NCI-H226 (cell line): ENCODE results near the gene CYP19A1.
A peak's percentile ranks its signal among the peaks of the same experiment; 100 is the strongest.
"Not testable (repeated sequence)": the region's sequence is repeated elsewhere in the genome, so short reads cannot be mapped to it uniquely, and the experiment has no call there.

Source experiments
- DNase-seq: peaks from one replicate; pipeline ENCODE4 v3.0.0-alpha.2; 2015

Gene CYP19A1

GRCh38 chr15:51288143-51289065, 50.0 kb downstream of the CYP19A1 start:
- DNase-seq: peak; percentile 89

DNA sequence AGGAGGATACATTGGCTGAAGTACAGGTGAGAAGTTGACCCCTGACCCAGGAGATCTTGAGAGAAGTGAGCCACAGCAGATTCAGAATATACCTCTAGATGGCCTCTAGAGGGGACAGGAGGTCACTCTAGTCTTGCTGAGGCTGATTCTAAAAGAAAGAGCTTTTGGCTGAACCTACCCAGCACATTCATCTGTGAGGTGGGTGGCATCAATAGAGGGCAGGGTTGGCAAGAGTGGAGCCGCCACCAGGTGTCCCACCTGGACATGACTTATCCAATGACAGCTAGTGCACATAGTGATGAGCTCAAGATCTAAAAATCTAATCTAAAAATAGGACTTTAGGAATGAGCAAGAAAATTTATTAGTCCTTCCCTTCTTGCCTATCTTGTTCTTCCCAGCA, 51.6 kb downstream of the CYP19A1 start:
- no peak for DNase-seq

GRCh38 chr15:51285399-51285798, 53.0 kb downstream of the CYP19A1 start:
- no peak for DNase-seq

- DNase-seq: no peak
Measured at GRCh38 chr15:51284871-51285270, 53.5 kb downstream of the CYP19A1 start.

GRCh38 chr15:51283026-51283425, 55.4 kb downstream of the CYP19A1 start:
- DNase-seq: no peak

DNA sequence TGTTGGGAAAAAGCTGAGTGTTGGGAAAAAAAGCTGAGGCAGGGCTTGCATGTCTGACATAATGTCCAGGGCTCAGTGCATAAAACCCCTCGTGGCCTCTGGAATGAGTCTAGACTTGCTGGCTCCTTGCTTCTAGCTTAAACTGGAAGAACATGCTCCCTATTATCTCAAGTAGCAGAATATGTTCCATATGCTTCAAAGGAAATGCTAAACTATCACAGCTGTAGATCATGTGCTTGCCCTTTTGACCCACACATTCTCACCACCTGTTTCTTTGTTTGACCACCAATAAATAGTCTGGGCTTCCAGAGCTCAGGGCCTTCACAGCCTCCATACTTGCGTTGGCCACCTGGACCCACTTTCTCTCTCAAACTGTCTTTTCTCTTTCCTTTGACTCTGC, 56.2 kb downstream of the CYP19A1 start:
- DNase-seq: not testable (repeated sequence)

DNA sequence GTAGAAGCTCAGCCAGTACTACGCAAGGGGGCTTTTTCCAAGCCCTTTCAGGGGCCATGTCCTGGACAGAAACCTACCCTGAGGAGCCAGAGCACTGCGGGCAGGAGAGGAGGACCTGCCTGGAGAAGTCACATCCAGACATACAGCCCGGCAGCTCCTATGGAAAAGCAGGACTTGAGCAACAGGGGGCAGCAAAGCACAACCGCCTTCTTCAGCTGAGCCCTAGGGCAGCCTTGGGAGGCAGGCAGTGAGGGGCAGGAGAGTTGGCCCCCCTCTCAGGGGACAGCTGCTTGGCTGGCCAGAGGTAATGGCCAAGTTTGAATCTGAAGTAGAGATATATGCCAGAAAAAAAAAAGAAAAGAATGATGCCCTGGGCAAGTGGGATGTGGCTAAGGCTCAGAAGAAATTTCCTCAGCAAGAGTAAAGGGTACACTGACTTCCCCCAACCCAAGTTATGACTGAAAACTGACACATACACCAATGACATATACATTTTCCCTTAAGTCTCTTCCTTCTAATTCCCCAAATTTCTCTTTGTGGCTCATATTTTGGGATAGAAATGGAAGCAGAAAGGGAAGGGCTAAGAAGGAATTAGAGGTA, 56.9 kb downstream of the CYP19A1 start:
- DNase-seq: peak; percentile 46

- DNase-seq: no peak
Measured at GRCh38 chr15:51280838-51281237, 57.6 kb downstream of the CYP19A1 start.

GRCh38 chr15:51279391-51279790, 59.0 kb downstream of the CYP19A1 start:
- no peak for DNase-seq

GRCh38 chr15:51277101-51277500, 61.3 kb downstream of the CYP19A1 start:
- no peak for DNase-seq

- DNase-seq: no peak
Measured at GRCh38 chr15:51274956-51275355, 63.4 kb downstream of the CYP19A1 start.

- no peak for DNase-seq
Measured at GRCh38 chr15:51270706-51271105, 67.7 kb downstream of the CYP19A1 start.

DNA sequence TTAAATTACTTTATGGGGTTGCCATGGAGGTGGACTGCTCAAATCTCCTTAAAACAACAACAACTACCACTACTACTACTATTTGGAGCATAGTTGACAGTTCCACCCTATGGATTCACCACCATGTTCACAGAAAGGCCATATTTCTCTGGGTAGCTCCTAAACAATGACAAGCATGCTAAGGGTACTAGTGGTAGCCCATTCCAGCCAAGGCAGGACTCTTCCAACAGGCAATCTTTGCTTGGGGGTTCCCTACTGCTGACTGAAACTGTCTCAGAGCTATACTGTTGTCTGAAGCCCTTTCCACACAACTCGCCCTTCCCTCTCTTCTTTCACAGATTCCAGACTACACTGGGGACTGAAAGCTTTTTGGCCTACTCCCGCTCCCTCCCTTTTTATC, 68.9 kb downstream of the CYP19A1 start:
- DNase-seq: no peak

DNA sequence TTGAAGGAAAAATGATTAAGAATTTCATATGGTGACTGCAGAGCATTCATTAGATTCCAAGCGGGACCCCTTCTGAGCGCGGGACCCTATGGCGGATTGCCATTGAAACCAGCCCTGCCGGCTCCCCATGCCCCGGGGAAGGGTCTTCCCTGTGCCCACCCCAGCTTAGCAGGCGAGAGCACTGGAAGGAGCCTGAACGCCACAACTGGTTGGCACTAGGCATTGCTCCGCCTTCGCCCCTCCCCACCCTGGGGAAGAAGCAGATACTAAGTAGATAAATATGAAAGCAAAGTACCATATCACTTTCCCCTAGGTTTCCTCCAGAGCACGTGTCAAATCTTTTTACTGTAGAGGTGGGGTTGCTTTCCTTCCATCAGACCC, 70.7 kb downstream of the CYP19A1 start:
- no peak for DNase-seq

- DNase-seq: no peak
Measured at GRCh38 chr15:51267051-51267702, 71.2 kb downstream of the CYP19A1 start.

DNA sequence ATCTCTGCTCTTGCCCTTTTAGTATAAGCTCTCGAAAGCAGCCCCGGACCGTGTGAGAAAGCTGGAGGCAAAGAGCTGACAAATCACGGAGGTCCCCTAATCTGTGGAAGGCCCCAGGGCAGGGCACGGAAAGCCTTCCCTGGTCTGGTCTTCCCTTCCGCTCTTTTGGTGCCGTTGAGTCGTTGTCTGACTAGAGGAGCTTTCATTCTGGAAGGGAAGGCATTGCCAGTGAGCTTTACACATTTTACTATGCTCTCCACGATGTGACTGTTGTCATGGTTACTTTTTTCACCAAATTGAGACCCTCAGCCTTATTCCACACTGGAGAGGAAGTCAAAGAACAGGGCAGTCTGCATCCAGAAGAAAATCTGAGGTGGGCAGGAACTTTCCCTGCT, 71.7 kb downstream of the CYP19A1 start:
- no peak for DNase-seq

DNA sequence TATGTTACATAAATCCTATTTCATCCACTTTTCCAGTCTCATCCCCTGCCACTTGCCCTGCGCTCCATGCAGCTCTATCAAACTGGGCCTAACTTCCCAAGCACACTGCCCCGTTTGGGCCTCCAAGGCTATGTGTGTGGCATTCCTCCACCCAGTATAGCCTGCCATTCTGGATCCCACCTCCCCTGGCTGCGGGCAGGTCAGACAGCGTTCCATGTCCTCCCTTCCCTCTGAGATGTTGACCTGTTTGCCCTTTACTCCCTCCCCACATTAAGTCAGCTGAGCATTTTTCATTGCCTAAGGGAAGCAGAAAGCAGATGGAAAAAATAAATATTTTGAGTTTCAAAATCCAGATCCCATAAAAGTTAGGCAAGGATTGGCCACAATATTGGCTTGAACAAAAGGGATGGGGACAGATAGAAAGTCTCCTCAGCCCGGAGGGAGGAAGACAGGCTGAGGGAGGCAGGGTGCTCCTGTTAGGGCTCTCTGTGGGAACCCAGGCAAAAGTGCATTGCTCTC, 73.3 kb downstream of the CYP19A1 start:
- no peak for DNase-seq

DNA sequence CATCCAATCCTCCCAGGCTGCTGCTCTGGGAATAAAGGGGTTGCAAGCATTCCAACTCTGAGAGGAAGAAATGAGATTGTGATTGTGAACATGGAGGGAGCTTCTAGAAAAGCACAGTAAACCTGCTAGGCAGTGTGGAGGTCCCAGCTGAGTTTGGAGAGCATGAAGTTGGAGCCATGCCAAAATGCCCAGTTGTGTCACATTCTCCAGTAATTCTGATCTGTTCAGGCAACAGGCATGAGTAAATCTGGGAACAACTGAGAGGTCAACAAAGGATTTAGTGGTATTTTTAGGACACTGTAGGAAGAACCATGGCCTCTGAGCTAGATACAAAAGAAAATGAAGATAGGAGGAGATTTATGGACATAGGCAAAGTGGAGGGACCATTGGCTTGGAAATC, 74.7 kb downstream of the CYP19A1 start:
- DNase-seq: no peak

DNA sequence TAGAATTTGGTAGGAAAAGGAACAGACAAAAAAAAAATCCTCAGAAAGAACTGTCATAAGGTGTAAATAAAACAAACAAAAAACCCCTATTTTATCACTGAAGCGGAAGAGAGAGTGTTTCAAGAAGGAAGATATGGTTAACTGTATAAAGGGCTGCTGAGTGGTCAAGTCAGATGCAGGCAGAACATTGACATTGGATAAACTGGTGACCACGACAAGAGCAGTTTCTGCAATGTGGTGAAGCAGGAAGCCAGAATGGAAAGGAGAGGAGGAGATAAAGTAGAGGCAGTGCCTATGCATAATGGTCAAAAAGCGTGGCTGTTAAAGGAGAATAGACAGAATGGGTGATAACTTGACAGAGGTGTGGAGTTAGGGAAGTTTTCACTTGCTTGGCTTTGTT, 75.3 kb downstream of the CYP19A1 start:
- DNase-seq: no peak

DNA sequence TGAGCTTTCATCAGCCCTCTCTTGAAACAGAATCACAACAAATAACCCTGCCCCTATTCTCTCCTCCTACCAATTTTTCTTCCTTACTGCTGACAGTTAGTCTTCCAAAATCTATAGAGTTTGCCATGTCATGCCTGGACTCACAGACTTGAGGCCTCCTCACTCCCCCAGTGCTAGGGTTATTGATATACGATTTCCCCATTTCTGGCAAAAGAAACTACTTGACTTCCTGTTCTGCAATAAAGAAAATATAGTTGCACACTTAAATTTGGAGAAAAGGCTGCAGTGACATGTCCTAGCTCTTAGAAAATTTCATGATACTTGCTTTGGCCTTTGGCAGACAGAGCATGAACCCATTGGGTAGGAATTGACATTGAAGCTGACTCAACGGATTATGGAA, 75.9 kb downstream of the CYP19A1 start:
- no peak for DNase-seq

DNA sequence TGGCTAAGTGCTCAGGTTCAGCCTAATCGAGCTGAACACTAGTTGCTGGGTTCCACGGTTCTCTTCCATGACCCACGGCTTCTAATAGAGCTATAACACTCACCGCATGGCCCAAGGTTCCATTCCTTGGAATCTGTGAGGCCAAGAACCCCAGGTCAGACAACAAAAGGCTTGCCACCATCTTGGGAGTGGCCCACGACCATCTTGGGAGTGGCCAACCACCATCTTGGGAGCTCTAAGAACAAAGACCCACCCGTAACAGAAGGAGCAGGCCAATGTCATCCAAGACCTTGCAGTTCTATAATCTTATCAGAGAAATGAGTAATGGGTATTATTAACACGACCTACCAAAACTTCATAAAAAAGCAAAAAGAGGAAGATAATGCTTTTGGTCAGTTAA, 77.3 kb downstream of the CYP19A1 start:
- not testable (repeated sequence) for DNase-seq

- DNase-seq: no peak
Measured at GRCh38 chr15:51260202-51260601, 78.2 kb downstream of the CYP19A1 start.

DNA sequence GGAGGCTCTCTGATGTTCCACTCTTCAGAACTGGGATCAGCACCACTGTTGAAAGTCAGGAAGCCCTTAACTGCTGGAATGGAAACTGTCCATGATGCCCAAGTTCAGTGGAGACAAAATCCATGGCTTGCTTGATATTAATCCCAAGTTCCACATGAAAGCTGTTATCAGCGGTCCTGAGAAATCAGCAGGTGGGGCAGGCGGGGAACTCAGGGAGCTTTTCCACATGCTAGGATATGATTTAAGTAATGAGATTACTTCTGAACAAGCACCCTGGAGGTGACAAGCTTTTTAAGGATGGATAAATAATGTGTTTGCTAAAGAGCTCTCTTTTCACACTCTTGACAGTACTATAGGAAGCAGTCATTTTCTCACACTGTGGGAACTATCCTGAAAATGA, 82.9 kb downstream of the CYP19A1 start:
- no peak for DNase-seq

DNA sequence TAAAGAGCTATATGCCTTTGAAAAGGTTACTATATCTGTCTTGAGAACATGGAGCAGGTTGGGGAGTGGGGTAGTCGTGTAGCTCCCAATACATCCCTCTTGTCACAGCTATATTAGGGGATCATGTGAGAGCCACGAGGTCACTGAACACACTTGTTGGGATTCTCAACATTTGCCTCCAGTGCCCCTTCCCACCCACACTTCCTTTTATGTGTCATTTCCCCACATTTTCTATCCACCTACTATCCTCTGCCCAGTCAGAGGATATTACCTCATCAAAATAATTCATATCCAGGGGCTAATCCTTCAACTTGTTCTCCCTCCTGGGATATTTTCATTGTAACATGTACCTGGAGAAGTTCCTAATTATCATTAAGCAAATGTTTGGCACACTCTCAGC, 85.0 kb downstream of the CYP19A1 start:
- no peak for DNase-seq
